Ascending aorta (tissue), 2 donors: ENCODE data around the gene KIF2A. TPM values are rescaled to one million over a fixed set of nuclear protein-coding genes. Genes with fewer than 3 reads are reported as not detected.

Source experiments
- DNase-seq, 2 donors: peaks; one replicate each; pipeline ENCODE4 v3.0.0-alpha.2; 2019; ENCODE audit warnings: low spot score in 2 of 2
- H3K27ac ChIP-seq, 2 donors: fragments of 200-600 bp; sonication (generic); one replicate each; pipeline ENCODE4 v1.5.1; 2016 to 2017; ENCODE audit warnings: mild to moderate bottlenecking in 1 of 2
- H3K27me3 ChIP-seq: fragments of 200-600 bp; sonication (generic); one replicate; pipeline ENCODE4 v1.5.1; 2017
- H3K36me3 ChIP-seq, 2 donors: fragments of 200-600 bp; sonication (generic); one replicate each; pipeline ENCODE4 v1.5.1; 2016
- H3K4me1 ChIP-seq, 2 donors: fragments of 200-600 bp; sonication (generic); one replicate each; pipeline ENCODE4 v1.5.1; 2016 to 2017; ENCODE audit warnings: mild to moderate bottlenecking in 1 of 2
- H3K4me3 ChIP-seq, 2 donors: fragments of 200-600 bp; sonication (generic); one replicate each; pipeline ENCODE4 v1.5.1; 2016 to 2017; ENCODE audit warnings: mild to moderate bottlenecking in 1 of 2
- H3K9me3 ChIP-seq, 2 donors: fragments of 200-600 bp; sonication (generic); one replicate each; pipeline ENCODE4 v1.5.1; 2016
- CTCF ChIP-seq, 3 experiments: fragments of 200-600 bp in 2 of 3; fragments of 450-650 bp in 1 of 3; sonication (generic) in 2 of 3; IDR thresholded peaks; one replicate each; pipeline ENCODE4 v1.5.1; 2016 to 2019; ENCODE audit warnings: antibody characterized with exemption in 3 of 3, mild to moderate bottlenecking in 1 of 3, moderate library complexity in 1 of 3
- intact Hi-C: fragments of 100-400 bp; cut with DNase I; formaldehyde crosslinking; loops from one replicate; pipeline ENCODE4 v1.15.1; 2023
- total RNA-seq: library from RNA; depleted of rRNA; stranded (reverse); fragments of >200 nt; gene quantifications from one replicate; pipeline ENCODE4 v1.1.0, GENCODE V29; 2016

The KIF2A gene
- total RNA-seq, 1 donor from 2014 or later: 19.8 TPM

- Histone ChIP-seq H3K4me3 (no peak overlapping the region), H3K27ac (no peak overlapping the region), H3K36me3 (no peaks in the 10 kb centered on the region), H3K4me1 (no peaks in the 10 kb centered on the region), H3K27me3 (no peaks in the 10 kb centered on the region), H3K9me3 (no peaks in the 10 kb centered on the region)
- DNase-seq: no peak
- intact Hi-C loops: no loop called here
- TF ChIP-seq CTCF (IDR thresholded peaks at IDR 0.05): no peak
These were observed 10.1 kb downstream of the KIF2A start for GRCh38 chr5:62316176-62316502.

GRCh38 chr5:62317810-62318209, 11.8 kb downstream of the KIF2A start:
- Histone ChIP-seq H3K4me3 (no peak overlapping the region), H3K9me3 (no peaks in the 10 kb centered on the region), H3K4me1 (no peaks in the 10 kb centered on the region), H3K36me3 (no peaks in the 10 kb centered on the region), H3K27ac (no peak overlapping the region), H3K27me3 (no peaks in the 10 kb centered on the region)
- DNase-seq: no peak
- no peak for TF ChIP-seq CTCF (IDR thresholded peaks at IDR 0.05)
- intact Hi-C loops: no loop called here

- DNase-seq: no peak
- no peaks in the 10 kb centered on the region for H3K27me3 ChIP-seq
- intact Hi-C loops: no loop called here
- H3K4me3 ChIP-seq: no peak overlapping the region
- H3K9me3 ChIP-seq: no peaks in the 10 kb centered on the region
- no peak overlapping the region for H3K27ac ChIP-seq
- H3K4me1 ChIP-seq: no peaks in the 10 kb centered on the region
- H3K36me3 ChIP-seq: no peaks in the 10 kb centered on the region
- TF ChIP-seq CTCF (IDR thresholded peaks at IDR 0.05): no peak
These were observed 16.5 kb downstream of the KIF2A start for GRCh38 chr5:62322484-62322883.

GRCh38 chr5:62326302-62326701, 20.3 kb downstream of the KIF2A start:
- H3K27me3 ChIP-seq: no peaks in the 10 kb centered on the region
- H3K4me3 ChIP-seq: no peak overlapping the region
- H3K36me3 ChIP-seq: no peaks in the 10 kb centered on the region
- intact Hi-C loops: no loop called here
- no peak for TF ChIP-seq CTCF (IDR thresholded peaks at IDR 0.05)
- no peaks in the 10 kb centered on the region for H3K4me1 ChIP-seq
- DNase-seq: no peak
- no peaks in the 10 kb centered on the region for H3K9me3 ChIP-seq
- no peak overlapping the region for H3K27ac ChIP-seq

GRCh38 chr5:62326702-62327101, 20.7 kb downstream of the KIF2A start:
- intact Hi-C loops: no loop called here
- Histone ChIP-seq H3K27ac (no peak overlapping the region), H3K4me3 (no peak overlapping the region), H3K27me3 (no peaks in the 10 kb centered on the region), H3K4me1 (no peaks in the 10 kb centered on the region), H3K36me3 (no peaks in the 10 kb centered on the region), H3K9me3 (no peaks in the 10 kb centered on the region)
- no peak for DNase-seq
- TF ChIP-seq CTCF (IDR thresholded peaks at IDR 0.05): no peak
